HG03095 (cell line): ENCODE data around the gene LMO7.
A peak's percentile ranks its signal among the peaks of the same experiment; 100 is the strongest.

Source experiments
- ATAC-seq: cut with Tn5 transposase; IDR thresholded peaks from one replicate; pipeline ENCODE4 v1.9.1; 2021; ENCODE audit warnings: moderate library complexity; ENCODE audit not compliant: unreplicated experiment

The LMO7 gene

GRCh38 chr13:75796825-75797224, 160.7 kb downstream of the LMO7 start:
- no peak for ATAC-seq

DNA sequence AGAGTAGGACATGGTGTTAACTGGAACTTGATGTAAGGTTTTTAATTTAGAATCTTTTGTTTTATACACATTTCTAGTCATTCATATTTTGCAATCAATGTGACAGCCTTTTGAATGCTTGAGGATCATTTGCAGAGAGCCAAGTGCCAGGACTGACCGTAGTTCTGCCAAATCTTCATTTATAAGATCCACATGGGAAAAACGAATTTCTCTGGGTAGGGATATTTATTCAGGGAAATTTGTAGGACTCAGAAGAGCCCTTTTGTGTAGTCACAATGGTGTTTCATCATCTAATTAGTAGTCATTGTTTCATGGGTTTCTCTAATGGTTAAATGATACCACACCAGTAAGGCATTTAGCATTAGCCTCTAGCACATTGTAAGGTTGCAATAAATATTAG, 161.1 kb downstream of the LMO7 start:
- no peak for ATAC-seq

- no peak for ATAC-seq
These were observed 161.6 kb downstream of the LMO7 start for GRCh38 chr13:75797719-75798118.

GRCh38 chr13:75798353-75799255, 162.5 kb downstream of the LMO7 start:
- ATAC-seq: no peak

DNA sequence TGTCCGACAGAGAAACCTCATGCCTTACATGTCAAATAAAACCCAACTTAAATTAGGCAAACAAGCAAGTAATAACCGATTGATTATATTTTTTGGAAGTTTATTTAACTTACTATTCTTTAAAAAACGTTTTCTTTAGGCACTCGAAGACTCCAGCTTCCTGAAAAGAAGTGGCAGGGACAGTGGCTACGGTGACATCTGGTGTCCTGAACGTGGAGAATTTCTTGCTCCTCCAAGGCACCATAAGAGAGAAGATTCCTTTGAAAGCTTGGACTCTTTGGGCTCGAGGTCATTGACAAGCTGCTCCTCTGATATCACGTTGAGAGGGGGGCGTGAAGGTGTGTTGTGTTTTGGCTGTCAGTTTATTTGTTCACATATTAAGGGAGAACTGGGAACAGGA, 164.4 kb downstream of the LMO7 start:
- no peak for ATAC-seq

GRCh38 chr13:75801388-75801945, 165.3 kb downstream of the LMO7 start:
- no peak for ATAC-seq

GRCh38 chr13:75802161-75802560, 166.0 kb downstream of the LMO7 start:
- ATAC-seq: no peak

GRCh38 chr13:75803164-75803611, 167.1 kb downstream of the LMO7 start:
- ATAC-seq: peak; percentile 68

GRCh38 chr13:75804054-75804453, 167.9 kb downstream of the LMO7 start:
- ATAC-seq: no peak

DNA sequence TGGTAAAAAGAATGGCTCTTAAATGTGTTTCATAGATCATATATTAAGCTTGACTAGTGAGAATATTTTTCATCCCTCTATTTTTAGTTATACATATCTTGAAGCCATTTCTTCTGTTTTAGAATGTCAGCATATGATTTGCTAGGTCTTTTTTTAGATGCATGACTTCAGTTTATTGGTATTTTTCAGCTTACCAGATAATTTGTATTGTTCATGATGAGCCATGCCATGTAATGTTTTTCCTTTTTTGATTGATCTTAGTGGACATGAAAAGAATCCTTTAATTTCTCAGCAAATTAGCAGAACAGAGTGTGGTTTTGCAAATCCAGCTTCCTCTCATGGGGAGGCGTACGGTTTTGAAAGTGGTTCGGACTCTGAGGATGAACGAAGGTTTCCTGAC, 168.5 kb downstream of the LMO7 start:
- ATAC-seq: no peak

GRCh38 chr13:75806117-75806516, 170.0 kb downstream of the LMO7 start:
- no peak for ATAC-seq

DNA sequence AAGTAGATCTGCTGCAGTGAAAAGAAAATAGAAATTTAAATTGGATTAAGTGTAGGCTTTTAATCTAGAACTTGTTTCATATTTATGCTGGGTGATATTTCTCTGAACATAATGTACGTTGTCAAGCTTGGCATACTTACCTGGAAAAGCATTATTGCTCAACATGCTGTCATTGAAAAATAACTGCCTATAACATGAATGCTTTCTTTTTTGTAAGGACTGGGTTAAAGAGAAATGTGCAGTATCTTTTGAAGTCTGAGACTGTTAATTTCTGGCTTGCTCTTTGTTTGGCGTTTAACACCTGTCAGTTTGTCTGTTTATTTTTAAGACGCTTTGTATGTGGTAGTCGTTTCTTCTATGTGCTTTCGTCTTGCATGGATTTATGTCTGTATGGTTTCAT, 175.2 kb downstream of the LMO7 start:
- no peak for ATAC-seq

DNA sequence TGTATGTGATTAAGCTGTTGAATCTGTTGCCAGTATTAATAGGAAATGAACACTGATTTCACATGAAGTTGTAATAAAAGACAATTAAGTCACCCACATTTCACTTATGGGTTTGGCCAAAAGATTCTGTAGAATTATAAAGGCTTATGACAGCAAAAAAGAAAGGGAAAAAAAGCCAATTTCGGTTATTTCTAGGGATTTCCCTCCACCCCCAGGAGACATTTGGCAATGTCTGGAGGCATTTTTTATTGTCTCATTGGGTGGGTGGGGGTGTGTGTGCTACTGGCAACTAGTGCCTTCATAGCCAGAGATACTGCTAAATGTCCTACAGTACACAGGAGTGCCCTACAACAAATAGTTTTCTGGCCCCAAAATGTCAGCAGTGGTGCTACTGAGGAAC, 175.7 kb downstream of the LMO7 start:
- no peak for ATAC-seq

GRCh38 chr13:75812751-75813181, 176.6 kb downstream of the LMO7 start:
- no peak for ATAC-seq

DNA sequence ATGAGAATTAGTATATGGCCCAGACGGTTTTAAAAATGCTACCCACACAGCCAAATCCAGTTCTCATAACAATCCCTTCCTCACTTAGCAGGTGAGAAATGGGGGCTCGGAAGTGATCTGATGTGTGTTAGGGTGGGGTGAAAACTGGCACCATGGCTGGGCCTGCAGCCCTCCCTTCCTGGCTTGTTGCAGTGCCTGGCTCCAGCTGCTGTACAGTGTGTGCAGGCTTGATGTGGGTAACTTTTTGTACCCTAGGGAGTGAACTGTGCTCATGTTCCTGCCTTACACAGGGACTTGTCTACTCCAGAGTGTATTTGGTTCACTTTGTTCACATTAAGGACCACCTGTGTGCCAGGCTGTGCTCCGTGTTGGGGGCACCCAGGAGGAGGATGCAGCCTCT, 177.2 kb downstream of the LMO7 start:
- ATAC-seq: no peak

- ATAC-seq: no peak
These were observed 182.2 kb downstream of the LMO7 start for GRCh38 chr13:75818179-75818967.

GRCh38 chr13:75818968-75819225, 182.8 kb downstream of the LMO7 start:
- ATAC-seq: no peak

DNA sequence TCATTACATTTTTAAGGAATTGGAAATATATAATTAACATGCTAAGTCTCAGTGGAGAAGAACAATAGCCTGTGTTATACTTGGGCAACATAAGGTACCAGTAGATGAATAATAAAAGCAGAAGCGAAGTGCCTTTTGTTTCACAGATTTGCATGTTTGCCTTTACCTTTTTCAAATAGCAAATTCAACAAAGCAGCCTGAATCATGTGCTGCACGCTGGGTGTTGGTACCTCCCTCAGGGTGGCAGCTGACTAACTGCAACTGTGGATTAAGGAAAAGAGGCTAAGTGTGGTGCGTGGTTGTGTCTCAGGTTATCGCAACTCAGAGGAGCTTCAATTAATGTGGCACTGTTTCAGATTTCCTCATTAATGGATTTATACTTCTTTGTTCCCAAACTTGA, 189.0 kb downstream of the LMO7 start:
- ATAC-seq: no peak

DNA sequence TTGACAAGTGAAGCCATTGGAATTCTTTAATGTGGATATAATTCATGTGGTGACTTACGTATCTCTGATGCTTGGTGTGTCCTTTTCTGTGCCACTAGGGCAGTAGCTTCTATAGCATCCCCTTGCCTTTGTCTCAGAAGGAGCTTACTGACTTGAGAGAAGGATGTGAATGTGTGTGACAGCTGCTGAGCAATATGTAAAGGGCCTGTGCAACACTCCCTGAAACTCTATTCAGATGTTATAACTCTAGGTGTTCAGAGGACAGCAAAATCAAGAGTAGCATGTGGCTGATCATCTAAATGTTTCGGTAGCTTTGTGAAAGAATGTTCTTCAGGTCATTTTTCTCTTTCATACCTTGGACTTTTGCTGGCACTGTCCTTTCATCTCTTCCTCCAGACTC, 189.5 kb downstream of the LMO7 start:
- ATAC-seq: peak; percentile 62

GRCh38 chr13:75826391-75826790, 190.3 kb downstream of the LMO7 start:
- ATAC-seq: no peak

DNA sequence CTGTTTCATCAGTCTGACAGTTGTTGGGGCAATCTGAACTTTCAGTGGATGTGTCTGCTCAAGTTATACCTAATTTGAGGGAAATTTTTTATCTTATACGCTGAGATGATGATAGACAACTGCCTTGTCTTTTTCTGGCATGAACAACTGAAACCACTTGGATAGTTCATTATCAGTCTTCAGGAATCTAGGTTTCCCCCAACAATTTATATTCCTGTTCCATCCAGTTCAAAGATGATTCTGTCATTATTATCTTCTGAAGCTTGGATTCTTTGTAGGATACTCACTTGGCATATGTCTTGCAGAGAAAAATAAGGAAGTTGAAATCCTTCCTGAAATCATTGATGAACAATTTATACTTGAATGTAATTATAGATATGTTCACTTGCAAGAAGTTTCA, 193.7 kb downstream of the LMO7 start:
- ATAC-seq: no peak

DNA sequence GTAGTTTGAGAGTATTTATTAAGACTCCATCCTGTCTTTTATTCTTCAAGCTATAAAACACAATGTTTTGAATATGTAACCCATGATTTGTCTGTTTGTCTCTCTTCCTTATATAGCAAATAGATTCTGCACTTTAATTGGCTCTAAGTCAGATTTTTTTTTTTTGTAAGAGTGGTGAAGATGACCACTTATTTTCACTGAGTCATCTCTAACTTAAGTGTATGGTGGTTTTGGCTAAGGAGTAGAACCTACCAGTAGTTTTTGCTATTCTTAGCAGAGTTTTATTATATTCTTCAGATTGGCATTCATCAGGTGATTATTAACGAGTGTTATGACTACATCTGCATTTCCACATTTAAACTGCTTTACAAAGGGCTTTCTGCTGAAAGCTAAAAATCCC, 194.7 kb downstream of the LMO7 start:
- no peak for ATAC-seq
